Left ventricle myocardium inferior (tissue), 1 donor: ENCODE results near the gene GTF3A. TPM values are rescaled to one million over a fixed set of nuclear protein-coding genes. Genes with fewer than 3 reads are reported as not detected.

ENCODE experiments used
- DNase-seq: peaks from one replicate; pipeline ENCODE4 v3.0.0-alpha.2; 2020
- H3K27ac ChIP-seq: fragments of 200-600 bp; replicated peaks from 2 replicates; pipeline ENCODE4 v1.8.0; 2021
- H3K27me3 ChIP-seq: fragments of 200-600 bp; 2 replicates; pipeline ENCODE4 v1.8.0; 2021; ENCODE audit warnings: low read depth
- H3K36me3 ChIP-seq: fragments of 200-600 bp; 2 replicates; pipeline ENCODE4 v1.8.0; 2021
- H3K4me1 ChIP-seq: fragments of 200-600 bp; 2 replicates; pipeline ENCODE4 v1.8.0; 2021
- H3K4me3 ChIP-seq: fragments of 200-600 bp; 2 replicates; pipeline ENCODE4 v1.8.0; 2021; ENCODE audit warnings: mild to moderate bottlenecking, moderate library complexity
- H3K9me3 ChIP-seq: fragments of 200-600 bp; replicated peaks from 2 replicates; pipeline ENCODE4 v1.8.0; 2021
- CTCF ChIP-seq: fragments of 200-600 bp; IDR thresholded peaks from 2 replicates; pipeline ENCODE4 v1.8.0; 2021; ENCODE audit warnings: antibody characterized with exemption, mild to moderate bottlenecking, borderline replicate concordance
- intact Hi-C: fragments of 100-400 bp; cut with micrococcal nuclease; formaldehyde crosslinking; loops from one replicate; pipeline ENCODE4 v1.11.0; 2022
- total RNA-seq: library from RNA; stranded (reverse); fragmentation: NEBNext Ultra II Directional; extraction: Animal tissue kit (Norgen Biotek cat#: 25700); gene quantifications from one replicate; pipeline ENCODE4 v1.2.1, GENCODE V29; 2021
- donor health status: DM: no; HTN: yes; CAD: no; lungs with severe emphysema.

GTF3A gene
- total RNA-seq, 1 donor from 2014 or later: 176 TPM

GRCh38 chr13:27415116-27415515 is 9.3 kb upstream of the GTF3A start:
- H3K27me3 ChIP-seq: peaks cover 23% of the 10 kb centered on the region
- no peaks in the 10 kb centered on the region for H3K36me3 ChIP-seq
- peak overlapping the region; percentile 40 for H3K27ac ChIP-seq
- no peak for TF ChIP-seq CTCF
- H3K4me1 ChIP-seq: peaks cover 13% of the 10 kb centered on the region
- intact Hi-C loops: no loop called here
- no peak overlapping the region for H3K4me3 ChIP-seq
- no peaks in the 10 kb centered on the region for H3K9me3 ChIP-seq
- no peak for DNase-seq

GRCh38 chr13:27419328-27419727 is 5.1 kb upstream of the GTF3A start:
- intact Hi-C loops: no loop called here
- TF ChIP-seq CTCF: no peak
- Histone ChIP-seq H3K4me1 (peaks cover 19% of the 10 kb centered on the region), H3K4me3 (no peak overlapping the region), H3K27ac (no peak overlapping the region), H3K27me3 (no peaks in the 10 kb centered on the region), H3K36me3 (no peaks in the 10 kb centered on the region), H3K9me3 (no peaks in the 10 kb centered on the region)
- DNase-seq: no peak

GRCh38 chr13:27421101-27421871 is 3.1 kb upstream of the GTF3A start:
- Histone ChIP-seq H3K4me1 (peaks cover 24% of the 10 kb centered on the region), H3K9me3 (no peaks in the 10 kb centered on the region), H3K27me3 (no peaks in the 10 kb centered on the region), H3K27ac (no peak overlapping the region), H3K36me3 (no peaks in the 10 kb centered on the region), H3K4me3 (no peak overlapping the region)
- DNase-seq: no peak
- intact Hi-C loops: no loop called here
- TF ChIP-seq CTCF: no peak

- no peaks in the 10 kb centered on the region for H3K9me3 ChIP-seq
- H3K27ac ChIP-seq: no peak overlapping the region
- no peak for DNase-seq
- H3K27me3 ChIP-seq: no peaks in the 10 kb centered on the region
- intact Hi-C loops: no loop called here
- no peak overlapping the region for H3K4me3 ChIP-seq
- H3K4me1 ChIP-seq: peaks cover 44% of the 10 kb centered on the region
- H3K36me3 ChIP-seq: peaks cover 14% of the 10 kb centered on the region
- TF ChIP-seq CTCF: no peak
Measured at GRCh38 chr13:27423333-27423732, 1.1 kb upstream of the GTF3A start.

GRCh38 chr13:27425158-27425917 is 919 bp downstream of the GTF3A start:
- DNase-seq: no peak
- Histone ChIP-seq H3K4me1 (peaks cover 46% of the 10 kb centered on the region), H3K9me3 (no peaks in the 10 kb centered on the region), H3K36me3 (peaks cover 34% of the 10 kb centered on the region), H3K4me3 (peak overlapping the region; percentile 83), H3K27ac (peak overlapping the region; percentile 92), H3K27me3 (no peaks in the 10 kb centered on the region)
- TF ChIP-seq CTCF: no peak
- intact Hi-C loops: no loop called here
